ENCODE results near the gene UBQLN3.

UBQLN3 gene

DNA sequence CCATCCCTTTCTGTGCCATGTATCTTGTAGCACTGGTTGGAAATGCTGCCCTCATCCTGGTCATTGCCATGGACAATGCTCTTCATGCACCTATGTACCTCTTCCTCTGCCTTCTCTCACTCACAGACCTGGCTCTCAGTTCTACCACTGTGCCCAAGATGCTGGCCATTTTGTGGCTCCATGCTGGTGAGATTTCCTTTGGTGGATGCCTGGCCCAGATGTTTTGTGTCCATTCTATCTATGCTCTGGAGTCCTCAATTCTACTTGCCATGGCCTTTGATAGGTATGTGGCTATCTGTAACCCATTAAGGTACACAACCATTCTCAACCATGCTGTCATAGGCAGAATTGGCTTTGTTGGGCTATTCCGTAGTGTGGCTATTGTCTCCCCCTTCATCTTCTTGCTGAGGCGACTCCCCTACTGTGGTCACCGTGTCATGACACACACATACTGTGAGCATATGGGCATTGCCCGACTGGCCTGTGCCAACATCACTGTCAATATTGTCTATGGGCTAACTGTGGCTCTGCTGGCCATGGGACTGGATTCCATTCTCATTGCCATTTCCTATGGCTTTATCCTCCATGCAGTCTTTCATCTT is 20.9 kb downstream of the UBQLN3 start:
- no peak for TF ChIP-seq YY1 (IDR thresholded peaks at IDR 0.05; ENCODE audit: insufficient read depth, insufficient read length)
- no peak for TF ChIP-seq SUZ12 (IDR thresholded peaks at IDR 0.05; ENCODE audit: extremely low read depth, insufficient read depth, insufficient read length)
- no peak for TF ChIP-seq ZNF274 (IDR thresholded peaks at IDR 0.05; ENCODE audit: low read depth, low read length)
- no peak overlapping the region for H3K4me3 ChIP-seq (ENCODE audit: insufficient read length, low read depth)
- no peak for DNase-seq (ENCODE audit: low read depth, low spot score)
- H3K9ac ChIP-seq (ENCODE audit: insufficient read length, low read depth): no peak overlapping the region
- no peaks in the 10 kb centered on the region for H3K4me1 ChIP-seq (ENCODE audit: insufficient read depth, insufficient read length)
- no peaks in the 10 kb centered on the region for H3K36me3 ChIP-seq (ENCODE audit: insufficient read depth, insufficient read length, low read length)
- H3K27me3 ChIP-seq (ENCODE audit: insufficient read depth, insufficient read length): no peaks in the 10 kb centered on the region
- H3K9me3 ChIP-seq (ENCODE audit: insufficient read depth, low read length): no peaks in the 10 kb centered on the region

DNA sequence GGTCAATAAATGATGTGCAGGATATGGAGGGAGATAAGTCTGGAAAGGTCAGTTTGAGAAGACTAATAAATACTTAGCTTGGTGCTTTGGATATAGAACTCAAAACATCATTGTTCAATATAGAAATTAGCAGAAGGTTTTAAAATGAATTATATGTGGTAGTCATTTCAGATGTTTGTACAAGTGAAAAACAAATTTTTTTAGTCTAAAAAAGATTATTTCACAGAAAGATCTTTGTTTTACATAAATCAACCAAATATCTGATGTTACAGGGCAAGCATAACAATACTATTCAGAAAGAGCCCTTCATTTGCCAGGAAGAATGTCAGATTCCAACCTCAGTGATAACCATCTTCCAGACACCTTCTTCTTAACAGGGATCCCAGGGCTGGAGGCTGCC is 21.4 kb downstream of the UBQLN3 start, which contains the start of gene OR52D1:
TSS of gene OR52D1 (plus strand) at position 301 of the 400 bp plus-strand sequence. CDS start at position 323, 22 bp downstream.
- TF ChIP-seq SUZ12 (IDR thresholded peaks at IDR 0.05; ENCODE audit: extremely low read depth, insufficient read depth, insufficient read length) (no peak), YY1 (IDR thresholded peaks at IDR 0.05; ENCODE audit: insufficient read depth, insufficient read length) (no peak), ZNF274 (IDR thresholded peaks at IDR 0.05; ENCODE audit: low read depth, low read length) (no peak)
- Histone ChIP-seq H3K4me1 (ENCODE audit: insufficient read depth, insufficient read length) (no peaks in the 10 kb centered on the region), H3K27me3 (ENCODE audit: insufficient read depth, insufficient read length) (no peaks in the 10 kb centered on the region), H3K9ac (ENCODE audit: insufficient read length, low read depth) (no peak within 1 kb of the TSS), H3K9me3 (ENCODE audit: insufficient read depth, low read length) (no peaks in the 10 kb centered on the region), H3K4me3 (ENCODE audit: insufficient read length, low read depth) (no peak within 1 kb of the TSS), H3K36me3 (ENCODE audit: insufficient read depth, insufficient read length, low read length) (no peaks in the 10 kb centered on the region)
- no peak for DNase-seq (ENCODE audit: low read depth, low spot score)

DNA sequence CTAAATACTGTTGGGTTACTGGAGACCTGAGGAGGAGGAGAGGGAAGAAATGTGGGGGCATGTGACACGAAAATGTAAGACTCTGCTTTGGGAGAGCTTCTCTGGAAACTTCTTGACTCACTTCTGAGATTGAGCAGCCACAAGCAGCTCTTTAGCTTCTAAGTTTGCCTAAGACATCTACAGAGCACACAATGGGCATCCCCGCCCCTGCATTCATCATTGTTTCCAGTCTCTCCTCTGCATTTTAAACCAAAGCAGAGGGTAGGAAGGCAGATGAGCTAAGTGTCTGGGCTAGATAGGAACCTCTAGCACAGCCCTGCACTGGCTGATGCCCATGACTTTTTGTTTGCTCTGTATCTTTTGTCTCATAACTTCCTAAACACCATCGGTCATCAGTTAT is 23.3 kb downstream of the UBQLN3 start:
- no peak for TF ChIP-seq SUZ12 (IDR thresholded peaks at IDR 0.05; ENCODE audit: extremely low read depth, insufficient read depth, insufficient read length)
- no peak for TF ChIP-seq ZNF274 (IDR thresholded peaks at IDR 0.05; ENCODE audit: low read depth, low read length)
- no peak for TF ChIP-seq YY1 (IDR thresholded peaks at IDR 0.05; ENCODE audit: insufficient read depth, insufficient read length)
- no peaks in the 10 kb centered on the region for H3K36me3 ChIP-seq (ENCODE audit: insufficient read depth, insufficient read length, low read length)
- no peak for DNase-seq (ENCODE audit: low read depth, low spot score)
- no peaks in the 10 kb centered on the region for H3K9me3 ChIP-seq (ENCODE audit: insufficient read depth, low read length)
- H3K4me1 ChIP-seq (ENCODE audit: insufficient read depth, insufficient read length): no peaks in the 10 kb centered on the region
- H3K9ac ChIP-seq (ENCODE audit: insufficient read length, low read depth): no peak overlapping the region
- H3K27me3 ChIP-seq (ENCODE audit: insufficient read depth, insufficient read length): no peaks in the 10 kb centered on the region
- no peak overlapping the region for H3K4me3 ChIP-seq (ENCODE audit: insufficient read length, low read depth)

DNA sequence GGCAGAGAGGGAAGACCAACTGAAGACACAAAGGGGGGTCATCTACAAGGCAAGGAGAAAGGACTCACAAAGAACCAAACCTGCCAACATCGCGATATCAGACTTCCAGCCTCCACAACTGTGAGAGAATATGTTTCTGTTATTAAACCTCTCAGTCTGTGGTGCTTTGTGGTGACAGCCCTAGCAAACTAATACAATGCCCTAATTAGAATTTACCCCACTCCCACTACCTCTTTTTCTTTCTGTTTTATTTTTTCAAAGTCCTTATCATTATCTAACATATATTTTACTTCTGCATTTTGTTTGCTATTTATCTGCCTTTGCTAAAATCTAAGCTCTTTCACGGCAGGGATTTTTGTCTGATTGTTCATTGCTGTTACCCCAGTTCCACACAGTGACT is 23.8 kb downstream of the UBQLN3 start:
- DNase-seq (ENCODE audit: low read depth, low spot score): no peak
- H3K9ac ChIP-seq (ENCODE audit: insufficient read length, low read depth): no peak overlapping the region
- no peaks in the 10 kb centered on the region for H3K36me3 ChIP-seq (ENCODE audit: insufficient read depth, insufficient read length, low read length)
- H3K27me3 ChIP-seq (ENCODE audit: insufficient read depth, insufficient read length): no peaks in the 10 kb centered on the region
- TF ChIP-seq YY1 (IDR thresholded peaks at IDR 0.05; ENCODE audit: insufficient read depth, insufficient read length) (no peak), SUZ12 (IDR thresholded peaks at IDR 0.05; ENCODE audit: extremely low read depth, insufficient read depth, insufficient read length) (no peak), ZNF274 (IDR thresholded peaks at IDR 0.05; ENCODE audit: low read depth, low read length) (no peak)
- no peak overlapping the region for H3K4me3 ChIP-seq (ENCODE audit: insufficient read length, low read depth)
- no peaks in the 10 kb centered on the region for H3K9me3 ChIP-seq (ENCODE audit: insufficient read depth, low read length)
- H3K4me1 ChIP-seq (ENCODE audit: insufficient read depth, insufficient read length): no peaks in the 10 kb centered on the region

DNA sequence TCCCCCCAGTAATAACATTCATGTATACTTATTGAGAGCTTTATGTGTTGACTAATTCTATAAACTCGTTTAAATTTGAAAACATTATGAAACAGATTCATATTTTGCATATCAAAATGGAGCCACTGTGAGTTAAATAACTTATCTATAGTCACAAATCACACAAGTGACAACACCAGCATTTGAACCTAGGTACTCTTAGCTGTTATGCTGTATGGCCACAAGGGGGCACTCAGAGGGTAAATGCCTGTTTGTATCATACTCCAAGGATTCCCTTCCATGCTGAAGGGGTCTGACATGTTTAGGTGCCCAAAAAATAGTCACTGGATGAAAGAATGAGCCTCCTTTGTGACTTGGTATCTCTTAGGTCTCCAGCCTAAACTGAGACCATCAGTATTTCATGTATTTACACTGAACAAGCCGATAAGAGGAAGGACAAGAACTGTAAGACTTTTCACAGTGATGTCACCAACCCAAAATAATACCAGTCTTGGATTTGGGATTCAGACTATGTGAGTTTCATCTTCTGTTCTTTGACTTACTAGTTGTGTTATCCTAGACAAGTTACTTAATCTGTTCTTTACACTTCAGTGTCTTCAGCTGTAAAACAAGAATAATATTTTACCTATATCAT is 33.5 kb downstream of the UBQLN3 start:
- peaks cover 4% of the 10 kb centered on the region; the same call in 1 of the 2 replicates for H3K9me3 ChIP-seq (ENCODE audit: insufficient read depth, low read length)
- no peak for TF ChIP-seq ZNF274 (IDR thresholded peaks at IDR 0.05; ENCODE audit: low read depth, low read length)
- TF ChIP-seq SUZ12 (IDR thresholded peaks at IDR 0.05; ENCODE audit: extremely low read depth, insufficient read depth, insufficient read length): no peak
- TF ChIP-seq YY1 (IDR thresholded peaks at IDR 0.05; ENCODE audit: insufficient read depth, insufficient read length): no peak
- no peaks in the 10 kb centered on the region for H3K4me1 ChIP-seq (ENCODE audit: insufficient read depth, insufficient read length)
- H3K36me3 ChIP-seq (ENCODE audit: insufficient read depth, insufficient read length, low read length): no peaks in the 10 kb centered on the region
- H3K9ac ChIP-seq (ENCODE audit: insufficient read length, low read depth): no peak overlapping the region
- no peak overlapping the region for H3K4me3 ChIP-seq (ENCODE audit: insufficient read length, low read depth)
- H3K27me3 ChIP-seq (ENCODE audit: insufficient read depth, insufficient read length): no peaks in the 10 kb centered on the region
- peak; percentile 35 for DNase-seq (ENCODE audit: low read depth, low spot score)

DNA sequence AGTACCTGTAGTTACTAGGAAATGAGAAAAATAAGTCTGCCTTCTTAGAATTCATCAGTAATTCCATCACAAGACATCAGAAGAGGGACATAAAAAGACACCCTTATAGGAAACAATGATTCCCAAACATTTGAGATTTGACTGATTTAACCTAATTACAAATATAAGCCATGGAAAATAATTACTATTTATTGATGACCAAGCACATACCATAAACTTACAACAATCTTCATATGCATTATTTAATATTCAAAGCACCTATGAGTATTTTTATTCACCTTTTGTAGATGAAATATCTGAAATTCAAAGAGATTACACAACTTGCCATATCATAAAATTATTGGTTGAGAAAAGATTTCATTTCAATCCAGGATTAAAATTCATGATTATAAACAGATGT is 35.8 kb downstream of the UBQLN3 start:
- Histone ChIP-seq H3K9me3 (ENCODE audit: insufficient read depth, low read length) (peaks cover 4% of the 10 kb centered on the region; the same call in 1 of the 2 replicates), H3K4me3 (ENCODE audit: insufficient read length, low read depth) (no peak overlapping the region), H3K36me3 (ENCODE audit: insufficient read depth, insufficient read length, low read length) (no peaks in the 10 kb centered on the region), H3K9ac (ENCODE audit: insufficient read length, low read depth) (no peak overlapping the region), H3K27me3 (ENCODE audit: insufficient read depth, insufficient read length) (no peaks in the 10 kb centered on the region), H3K4me1 (ENCODE audit: insufficient read depth, insufficient read length) (no peaks in the 10 kb centered on the region)
- no peak for DNase-seq (ENCODE audit: low read depth, low spot score)
- no peak for TF ChIP-seq SUZ12 (IDR thresholded peaks at IDR 0.05; ENCODE audit: extremely low read depth, insufficient read depth, insufficient read length)
- TF ChIP-seq YY1 (IDR thresholded peaks at IDR 0.05; ENCODE audit: insufficient read depth, insufficient read length): no peak
- TF ChIP-seq ZNF274 (IDR thresholded peaks at IDR 0.05; ENCODE audit: low read depth, low read length): no peak

DNA sequence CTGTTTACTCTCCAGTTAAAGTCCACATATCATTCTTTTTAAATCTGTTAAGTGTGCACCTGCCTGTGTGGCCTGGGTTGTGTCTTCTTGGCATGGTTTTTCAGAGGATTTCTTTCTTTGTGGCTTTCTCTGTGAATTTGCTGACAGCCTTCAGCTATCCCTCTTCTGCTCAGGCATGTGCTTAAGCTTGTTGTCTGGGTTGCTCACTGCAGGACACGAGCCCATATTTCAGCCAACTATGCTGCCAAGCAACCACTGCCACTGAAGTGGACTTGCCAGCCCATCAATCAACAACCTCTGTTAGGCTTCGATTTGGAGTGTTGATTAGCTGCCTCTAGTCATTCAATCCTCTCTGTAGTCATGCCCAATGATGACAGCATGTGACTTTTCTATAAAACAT is 42.2 kb downstream of the UBQLN3 start:
- Histone ChIP-seq H3K4me3 (ENCODE audit: insufficient read length, low read depth) (no peak overlapping the region), H3K36me3 (ENCODE audit: insufficient read depth, insufficient read length, low read length) (no peaks in the 10 kb centered on the region), H3K4me1 (ENCODE audit: insufficient read depth, insufficient read length) (no peaks in the 10 kb centered on the region), H3K9me3 (ENCODE audit: insufficient read depth, low read length) (no peaks in the 10 kb centered on the region), H3K9ac (ENCODE audit: insufficient read length, low read depth) (no peak overlapping the region), H3K27me3 (ENCODE audit: insufficient read depth, insufficient read length) (no peaks in the 10 kb centered on the region)
- no peak for TF ChIP-seq ZNF274 (IDR thresholded peaks at IDR 0.05; ENCODE audit: low read depth, low read length)
- no peak for TF ChIP-seq SUZ12 (IDR thresholded peaks at IDR 0.05; ENCODE audit: extremely low read depth, insufficient read depth, insufficient read length)
- no peak for TF ChIP-seq YY1 (IDR thresholded peaks at IDR 0.05; ENCODE audit: insufficient read depth, insufficient read length)
- DNase-seq (ENCODE audit: low read depth, low spot score): no peak

All from NT2/D1 (cell line).